Heart right ventricle (tissue), 16 donors: ENCODE results near the gene GRPEL1. TPM values are rescaled to one million over a fixed set of nuclear protein-coding genes. Genes with fewer than 3 reads are reported as not detected.
A peak's percentile ranks its signal among the peaks of the same experiment; 100 is the strongest.

Source experiments
- ATAC-seq, 8 donors: fragments of 200-7000 bp; cut with Tn5 transposase; one replicate each; pipeline ENCODE4 v1.9.1; 2020; ENCODE audit warnings: mild to moderate bottlenecking in 8 of 8, moderate library complexity in 8 of 8, moderate number of reproducible peaks in 1 of 8
- DNase-seq, 2 donors: peaks; one replicate each; pipeline ENCODE4 v3.0.0-alpha.2; 2020
- H3K27ac ChIP-seq, 10 donors: fragments of 200-600 bp; sonication (generic) in 2 of 10; one replicate each; pipeline versions ENCODE4 v1.5.0 to v1.8.0; 2020 to 2022; ENCODE audit warnings: mild to moderate bottlenecking in 3 of 10
- H3K27me3 ChIP-seq, 7 donors: fragments of 200-600 bp; one replicate each; pipeline ENCODE4 v1.8.0; 2021 to 2022; ENCODE audit warnings: mild to moderate bottlenecking in 2 of 7
- H3K36me3 ChIP-seq, 9 donors: fragments of 200-600 bp; sonication (generic) in 1 of 9; one replicate each; pipeline versions ENCODE4 v1.5.0 to v1.8.0; 2020 to 2022; ENCODE audit warnings: mild to moderate bottlenecking in 2 of 9
- H3K4me1 ChIP-seq, 9 donors: fragments of 200-600 bp; sonication (generic) in 1 of 9; one replicate each; pipeline versions ENCODE4 v1.5.0 to v1.8.0; 2020 to 2022; ENCODE audit warnings: mild to moderate bottlenecking in 4 of 9
- H3K4me3 ChIP-seq, 10 donors: fragments of 200-600 bp; sonication (generic) in 2 of 10; one replicate each; pipeline versions ENCODE4 v1.5.0 to v1.8.0; 2020 to 2022; ENCODE audit warnings: mild to moderate bottlenecking in 7 of 10, moderate library complexity in 2 of 10
- H3K9me3 ChIP-seq, 11 donors: fragments of 200-600 bp in 10 of 11; sonication (generic) in 2 of 11; one replicate each; pipeline versions ENCODE4 v1.5.0 to v1.8.0; 2013 to 2022; ENCODE audit warnings: mild to moderate bottlenecking in 2 of 11, control low read depth in 1 of 11, moderate library complexity in 1 of 11
- WGBS, 2 donors: extraction: QIAGEN DNeasy Blood & Tissue Kit; methylation state at CpG; one replicate each; pipeline ENCODE4 v1.1.7; 2013; ENCODE audit warnings: inconsistent platforms in 1 of 2; 5-methylcytosine and 5-hydroxymethylcytosine counted together
- intact Hi-C, 10 donors: fragments of 100-400 bp; cut with DNase I; formaldehyde crosslinking; loops; one replicate each; pipeline versions ENCODE4 v1.11.1 to v1.14.2; 2022
- polyA plus RNA-seq, 2 donors: library from polyadenylated mRNA; stranded (reverse); fragments of 200-250 nt; gene quantifications; one replicate each; pipeline ENCODE4 v1.2.3, GENCODE V29; 2013
- total RNA-seq, 10 donors: library from RNA; stranded (reverse); fragmentation: NEBNext Ultra II Directional in 3 of 10; extraction: Animal tissue kit (Norgen Biotek cat#: 25700) in 3 of 10; gene quantifications; one replicate each; pipeline versions ENCODE4 v1.2.1 to v1.2.4, GENCODE V29; 2021 to 2023
- TF ChIP-seq, protein P1 (sequence below), 9 donors: fragments of 200-600 bp; sonication (generic) in 2 of 9; IDR thresholded peaks; one replicate each; pipeline versions ENCODE4 v1.5.0 to v1.8.0; 2021 to 2022; ENCODE audit warnings: antibody characterized with exemption in 9 of 9, mild to moderate bottlenecking in 5 of 9, moderate library complexity in 1 of 9
- donor health status: Arrhythmogenic right ventricular cardiomyopathy.
- donor health status: ischemic (EF 13 %, LVEDD 7.1; RV severe dilation, severe dysfunction).
- donor health status: healthy with polysubstance abuse.
- donor health status: DM: no; HTN: yes; CAD: no.
- donor health status: DM: no; HTN: no; CAD: no.
- donor health status: ischemic (EF 25% LVEDD 6.9; RV normal size, moderate dysfunction).
- donor health status: ischemic (EF 25% LVEDD 5.7; RV mildly dilated, moderate dysfunction).
- donor health status: healthy.
- donor health status: DM: yes; HTN: yes; CAD: no.
- donor health status: Ischemic cardiomyopathy.
- donor health status: ischemic (EF 35%, LVEDD 5.7; RV mildly dilated, moderate dysfunction).
- donor health status: nonischemic (EF 11% LVEDD 7.7; RV severe dilation, severe dysfunction).
- donor health status: DM: yes; HTN: yes; CAD: no.
- donor health status: PGD.
- donor health status: ischemic (EF 29% LVEDD 5.4; RV normal size, mild dysfunction).
- donor health status: nonischemic (EF 23%, LVEDD 6.1; RV moderate dilation, normal function).

Gene GRPEL1
- total and polyA plus RNA-seq, 12 donors: 38.7 to 83.3 (median 55.8) TPM

DNA sequence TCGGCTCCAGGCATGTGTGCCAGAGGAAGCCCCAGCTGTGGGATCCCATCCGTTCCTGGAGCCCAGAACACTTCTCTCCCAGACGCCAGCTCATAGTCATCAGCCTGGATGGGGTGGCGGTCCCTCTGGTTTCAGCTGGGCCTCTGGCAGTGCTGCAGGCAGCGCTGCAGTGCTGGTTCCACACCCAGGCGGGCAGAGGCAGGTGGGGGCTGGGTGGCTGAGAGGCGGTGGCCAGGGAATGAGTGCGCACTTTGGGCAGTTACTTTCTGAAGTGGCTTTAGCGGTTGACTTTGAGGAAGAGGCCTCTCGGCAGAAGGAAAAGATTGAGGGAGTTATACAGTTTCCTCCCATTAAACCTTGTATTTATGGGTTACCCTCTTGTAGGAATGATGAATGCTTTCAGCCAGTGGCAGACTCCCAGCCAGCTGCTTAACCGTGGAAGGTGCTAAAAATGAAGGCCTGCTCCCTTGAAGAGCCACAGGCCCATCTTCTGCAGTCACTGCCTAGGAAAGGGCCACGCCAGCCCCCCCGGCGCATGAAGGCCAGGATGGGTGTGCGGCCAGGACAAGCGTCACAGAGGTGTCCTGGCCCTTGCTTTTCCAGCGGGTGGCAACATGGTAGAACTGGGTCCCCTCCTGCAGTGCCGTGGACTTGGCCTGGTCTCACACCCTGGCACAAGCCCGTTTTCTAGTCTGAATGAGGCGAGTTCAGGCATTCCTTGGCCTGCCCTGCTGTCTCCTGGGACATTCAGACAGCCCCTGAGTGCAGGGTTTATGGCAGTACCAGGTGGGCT is 14.7 kb downstream of the GRPEL1 start:
- peak; percentile 39 to 48 for DNase-seq
- H3K4me3 ChIP-seq: no peak overlapping the region
- H3K27ac ChIP-seq: peak overlapping the region in 8 of 10 donors; percentile 18 to 71 (median 39)

DNA sequence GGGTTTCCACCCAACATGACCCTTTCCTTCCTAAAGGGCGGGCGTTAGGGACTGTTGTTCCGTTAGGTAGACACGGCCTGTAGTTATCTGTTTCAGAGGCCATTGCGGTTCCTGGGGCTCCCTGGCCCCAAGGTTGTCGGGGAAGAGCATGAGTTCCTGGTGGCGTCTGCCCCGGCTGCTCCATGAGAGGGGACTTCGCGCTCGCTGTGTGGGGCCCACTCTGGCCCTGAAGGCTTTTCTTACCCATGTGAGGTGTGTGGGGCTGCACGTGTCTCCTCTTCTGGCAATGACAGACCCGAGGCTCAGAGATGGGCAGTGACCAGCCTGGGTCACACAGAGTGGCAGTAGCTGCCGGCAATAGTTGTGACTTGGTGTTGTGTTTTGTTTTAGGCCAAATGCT is 15.6 kb downstream of the GRPEL1 start:
- peak overlapping the region in 4 of 10 donors; percentile 40 to 71 (median 65) for H3K27ac ChIP-seq
- TF ChIP-seq, protein P1, sequence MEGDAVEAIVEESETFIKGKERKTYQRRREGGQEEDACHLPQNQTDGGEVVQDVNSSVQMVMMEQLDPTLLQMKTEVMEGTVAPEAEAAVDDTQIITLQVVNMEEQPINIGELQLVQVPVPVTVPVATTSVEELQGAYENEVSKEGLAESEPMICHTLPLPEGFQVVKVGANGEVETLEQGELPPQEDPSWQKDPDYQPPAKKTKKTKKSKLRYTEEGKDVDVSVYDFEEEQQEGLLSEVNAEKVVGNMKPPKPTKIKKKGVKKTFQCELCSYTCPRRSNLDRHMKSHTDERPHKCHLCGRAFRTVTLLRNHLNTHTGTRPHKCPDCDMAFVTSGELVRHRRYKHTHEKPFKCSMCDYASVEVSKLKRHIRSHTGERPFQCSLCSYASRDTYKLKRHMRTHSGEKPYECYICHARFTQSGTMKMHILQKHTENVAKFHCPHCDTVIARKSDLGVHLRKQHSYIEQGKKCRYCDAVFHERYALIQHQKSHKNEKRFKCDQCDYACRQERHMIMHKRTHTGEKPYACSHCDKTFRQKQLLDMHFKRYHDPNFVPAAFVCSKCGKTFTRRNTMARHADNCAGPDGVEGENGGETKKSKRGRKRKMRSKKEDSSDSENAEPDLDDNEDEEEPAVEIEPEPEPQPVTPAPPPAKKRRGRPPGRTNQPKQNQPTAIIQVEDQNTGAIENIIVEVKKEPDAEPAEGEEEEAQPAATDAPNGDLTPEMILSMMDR (IDR thresholded peaks at IDR 0.05): no peak
- H3K4me1 ChIP-seq: peaks cover 5 to 61% (median 51%) of the 10 kb centered on the region in 9 donors
- H3K9me3 ChIP-seq: no peaks in the 10 kb centered on the region
- ATAC-seq (no peak), DNase-seq (no peak)
- H3K4me3 ChIP-seq: no peak overlapping the region
- peaks cover 0 to 62% (median 23%) of the 10 kb centered on the region in 9 donors for H3K36me3 ChIP-seq
- H3K27me3 ChIP-seq: no peaks in the 10 kb centered on the region
- intact Hi-C loops: no loop called here
- WGBS, 2 donors: 85 to 92% methylated on average over 14 of the region's 14 CpGs

More for the DNA sequence above, 14.7 kb downstream of the GRPEL1 start:
- intact Hi-C loops: no loop called here
- H3K9me3 ChIP-seq: no peaks in the 10 kb centered on the region
- peak; percentile 21 to 79 (median 64) for ATAC-seq
- peaks cover 0 to 71% (median 23%) of the 10 kb centered on the region in 9 donors for H3K36me3 ChIP-seq
- TF ChIP-seq, protein P1 (IDR thresholded peaks at IDR 0.05): no peak
- 71 to 75% methylated on average over 20 of the region's 20 CpGs for WGBS, 2 donors
- peaks cover 5 to 58% (median 45%) of the 10 kb centered on the region in 9 donors for H3K4me1 ChIP-seq
- H3K27me3 ChIP-seq: no peaks in the 10 kb centered on the region

DNA sequence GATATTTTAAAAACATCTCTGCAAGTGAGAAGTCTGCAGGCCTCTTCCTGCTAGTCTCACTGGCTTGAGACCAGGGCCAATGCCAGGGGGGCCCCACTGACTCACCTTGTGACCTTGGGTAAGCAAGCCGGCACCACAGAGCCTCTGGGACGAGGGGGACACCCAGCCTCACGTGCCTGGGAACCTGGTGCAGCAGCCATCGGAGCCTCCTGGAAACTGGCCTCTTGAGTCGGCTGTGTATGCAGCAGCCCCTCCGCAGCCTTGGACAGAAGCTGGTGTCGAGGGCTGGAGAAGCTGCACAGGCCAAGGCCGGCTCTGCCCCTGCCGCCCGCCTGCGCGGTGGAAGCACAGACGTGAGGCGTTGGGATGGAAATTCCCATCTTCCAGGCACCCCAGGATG is 16.0 kb downstream of the GRPEL1 start:
- Histone ChIP-seq H3K4me3 (no peak overlapping the region), H3K27ac (peak overlapping the region in 3 of 10 donors; percentile 23 to 69 (median 61)), H3K27me3 (no peaks in the 10 kb centered on the region), H3K4me1 (peaks cover 5 to 66% (median 54%) of the 10 kb centered on the region in 9 donors), H3K36me3 (peaks cover 0 to 59% (median 20%) of the 10 kb centered on the region in 9 donors), H3K9me3 (no peaks in the 10 kb centered on the region)
- intact Hi-C loops: no loop called here
- DNase-seq (no peak), ATAC-seq (no peak)
- WGBS, 2 donors: 77 to 82% methylated on average over 14 of the region's 14 CpGs
- TF ChIP-seq, protein P1 (IDR thresholded peaks at IDR 0.05): no peak

DNA sequence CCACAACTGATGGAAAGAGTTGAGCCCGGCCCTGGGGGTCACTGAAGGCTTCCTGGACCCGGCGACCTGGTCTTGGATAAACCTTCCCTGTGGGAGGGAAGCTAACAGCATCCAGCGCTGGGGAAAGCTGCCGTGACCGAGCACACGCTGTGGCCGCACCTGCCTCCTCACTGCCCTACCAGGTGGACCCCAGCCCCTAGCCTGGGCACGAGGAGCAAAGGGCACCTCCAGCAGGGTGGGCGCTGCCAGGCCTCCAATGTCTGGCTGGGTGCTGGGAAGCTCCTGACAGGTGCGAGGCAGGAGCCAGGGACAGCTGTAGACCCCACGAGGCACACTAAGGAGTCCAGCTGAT is 16.7 kb downstream of the GRPEL1 start:
- peaks cover 0 to 51% (median 18%) of the 10 kb centered on the region in 9 donors for H3K36me3 ChIP-seq
- 87 to 93% methylated on average over 12 of the region's 12 CpGs for WGBS, 2 donors
- no peaks in the 10 kb centered on the region for H3K9me3 ChIP-seq
- H3K4me3 ChIP-seq: no peak overlapping the region
- H3K27ac ChIP-seq: peak overlapping the region in 1 of 10 donors; percentile 21
- intact Hi-C loops: no loop called here
- H3K27me3 ChIP-seq: no peaks in the 10 kb centered on the region
- TF ChIP-seq, protein P1 (IDR thresholded peaks at IDR 0.05): no peak
- DNase-seq (no peak), ATAC-seq (no peak)
- H3K4me1 ChIP-seq: peaks cover 9 to 73% (median 62%) of the 10 kb centered on the region in 9 donors
